H1 (cell line): ENCODE measurements around the gene CCPG1. TPM values are rescaled to one million over a fixed set of nuclear protein-coding genes. Genes with fewer than 3 reads are reported as not detected.

ENCODE experiments used
- CHD7 ChIP-seq: fragments of 300-600 bp; sonication (generic); IDR thresholded peaks from 2 replicates; pipeline ENCODE4 v1.7.1; 2012; ENCODE audit warnings: low read length, moderate library complexity, mild to moderate bottlenecking, inconsistent platforms; ENCODE audit not compliant: insufficient replicate concordance
- polyA plus RNA-seq, 7 experiments: library from polyadenylated mRNA; depleted of rRNA in 3 of 7; stranded (reverse) in 5 of 7; unstranded in 2 of 7; fragments of >200 nt in 5 of 7; fragments of 200-250 nt in 2 of 7; gene quantifications; 1 replicate in 5 of 7; 2 replicates in 1 of 7; 4 replicates in 1 of 7; pipeline versions ENCODE4 v1.2.1 to v1.2.3, GENCODE V29; 2011 to 2013; ENCODE audit warnings: missing spikeins in 2 of 7, mixed read lengths in 2 of 7
- total RNA-seq: library from RNA; stranded (reverse); fragmentation: NEBNext Ultra II Directional; extraction: Animal tissue kit (Norgen Biotek cat#: 25700); gene quantifications from 2 replicates; pipeline ENCODE4 v1.2.1, GENCODE V29; 2021

The CCPG1 gene
- total and polyA plus RNA-seq, 2 of the 8 experiments (the other 6 are each of a cell fraction or from before 2014, with no cell fraction given): 2.3 to 13.2 TPM

- TF ChIP-seq CHD7: peak; percentile 56
- TF ChIP-seq, all 59 proteins: peak for 20
These were observed at the start of gene CCPG1, which contains the start of gene PIERCE2 (continued) for GRCh38 chr15:55408012-55408928.
